ENCODE measurements around the gene KCTD16. TPM values are rescaled to one million over a fixed set of nuclear protein-coding genes. Genes with fewer than 3 reads are reported as not detected.

KCTD16 gene
- total RNA-seq, result 10 to 100 TPM in 1 of 2 donors, 1 to 10 TPM in 1; 5.3 to 30.8 TPM
- polyA plus RNA-seq (ENCODE audit: insufficient read length in 2 of 2), result 1 to 10 TPM; 5.1 to 9.3 TPM
- long read RNA-seq, donor 1, partial matches to known transcripts, result 6 of 6 reads
- long read RNA-seq, donor 1, other reads (novel, unspliced or antisense), result 0 of 6 reads
- long read RNA-seq, donor 2, result 0 reads
- long read RNA-seq, donor 3, result 0 reads
- long read RNA-seq, donor 4, result 0 reads

- no peaks in the 10 kb centered on the region for H3K27me3 ChIP-seq (ENCODE audit: control insufficient read depth, insufficient read depth, low read length)
- no peaks in the 10 kb centered on the region for H3K9me3 ChIP-seq (ENCODE audit: control insufficient read depth, insufficient read depth, low read length)
- 0% methylated on average over 34 of the region's 39 CpGs for WGBS (ENCODE audit: insufficient coverage)
- DNase-seq (ENCODE audit: low read depth in 4 of 6, low spot score in 6 of 6), result peak; percentile 82 to 99 (median 92)
- peak within 1 kb of the TSS; percentile 98 for H3K4me3 ChIP-seq (ENCODE audit: low read depth, low read length)
- peak within 1 kb of the TSS; percentile 84 for H3K27ac ChIP-seq (ENCODE audit: low read depth, low read length)
- H3K4me1 ChIP-seq (ENCODE audit: control insufficient read depth, insufficient read depth, low read length), result no peaks in the 10 kb centered on the region
- no peaks in the 10 kb centered on the region for H3K36me3 ChIP-seq (ENCODE audit: control insufficient read depth, insufficient read depth, low read length)
These were observed at the start of gene KCTD16, which contains the start of gene YIPF5 for GRCh38 chr5:144170276-144171024. KCTD16 (plus strand) TSS chr5:144170873. YIPF5 (minus strand) TSS chr5:144170659; CDS start chr5:144169955, 704 bp downstream.

- Histone ChIP-seq H3K4me1 (ENCODE audit: control insufficient read depth, insufficient read depth, low read length) (peaks cover 6% of the 10 kb centered on the region), H3K9me3 (ENCODE audit: control insufficient read depth, insufficient read depth, low read length) (no peaks in the 10 kb centered on the region), H3K27me3 (ENCODE audit: control insufficient read depth, insufficient read depth, low read length) (no peaks in the 10 kb centered on the region), H3K36me3 (ENCODE audit: control insufficient read depth, insufficient read depth, low read length) (no peaks in the 10 kb centered on the region), H3K27ac (ENCODE audit: low read depth, low read length) (no peak overlapping the region), H3K4me3 (ENCODE audit: low read depth, low read length) (no peak overlapping the region)
- WGBS (ENCODE audit: insufficient coverage), result no CpG with 5 or more reads among the region's 1 CpG
- DNase-seq (ENCODE audit: low read depth in 4 of 6, low spot score in 6 of 6), result no peak
These were observed 49.1 kb upstream of the KCTD16 start for GRCh38 chr5:144121577-144121976.

GRCh38 chr5:144122081-144122480 is 48.6 kb upstream of the KCTD16 start:
- Histone ChIP-seq H3K4me3 (ENCODE audit: low read depth, low read length) (no peak overlapping the region), H3K4me1 (ENCODE audit: control insufficient read depth, insufficient read depth, low read length) (peaks cover 6% of the 10 kb centered on the region), H3K9me3 (ENCODE audit: control insufficient read depth, insufficient read depth, low read length) (no peaks in the 10 kb centered on the region), H3K27me3 (ENCODE audit: control insufficient read depth, insufficient read depth, low read length) (no peaks in the 10 kb centered on the region), H3K36me3 (ENCODE audit: control insufficient read depth, insufficient read depth, low read length) (no peaks in the 10 kb centered on the region), H3K27ac (ENCODE audit: low read depth, low read length) (no peak overlapping the region)
- DNase-seq (ENCODE audit: low read depth in 4 of 6, low spot score in 6 of 6), result no peak
- WGBS (ENCODE audit: insufficient coverage), result no CpG with 5 or more reads among the region's 2 CpGs

- Histone ChIP-seq H3K27ac (ENCODE audit: low read depth, low read length) (no peak overlapping the region), H3K4me3 (ENCODE audit: low read depth, low read length) (no peak overlapping the region), H3K36me3 (ENCODE audit: control insufficient read depth, insufficient read depth, low read length) (no peaks in the 10 kb centered on the region), H3K27me3 (ENCODE audit: control insufficient read depth, insufficient read depth, low read length) (no peaks in the 10 kb centered on the region), H3K9me3 (ENCODE audit: control insufficient read depth, insufficient read depth, low read length) (no peaks in the 10 kb centered on the region), H3K4me1 (ENCODE audit: control insufficient read depth, insufficient read depth, low read length) (peaks cover 6% of the 10 kb centered on the region)
- no peak for DNase-seq (ENCODE audit: low read depth in 4 of 6, low spot score in 6 of 6)
- no CpG with 5 or more reads among the region's 3 CpGs for whole genome bisulfite sequencing (ENCODE audit: insufficient coverage)
These were observed 48.0 kb upstream of the KCTD16 start for GRCh38 chr5:144122641-144123040.

GRCh38 chr5:144125163-144125726 is 45.4 kb upstream of the KCTD16 start:
- no peaks in the 10 kb centered on the region for H3K27me3 ChIP-seq (ENCODE audit: control insufficient read depth, insufficient read depth, low read length)
- DNase-seq (ENCODE audit: low read depth in 4 of 6, low spot score in 6 of 6), result no peak
- no peak overlapping the region for H3K27ac ChIP-seq (ENCODE audit: low read depth, low read length)
- WGBS (ENCODE audit: insufficient coverage), result 54% methylated on average over 3 of the region's 4 CpGs
- no peak overlapping the region for H3K4me3 ChIP-seq (ENCODE audit: low read depth, low read length)
- no peaks in the 10 kb centered on the region for H3K9me3 ChIP-seq (ENCODE audit: control insufficient read depth, insufficient read depth, low read length)
- peaks cover 6% of the 10 kb centered on the region for H3K4me1 ChIP-seq (ENCODE audit: control insufficient read depth, insufficient read depth, low read length)
- H3K36me3 ChIP-seq (ENCODE audit: control insufficient read depth, insufficient read depth, low read length), result no peaks in the 10 kb centered on the region

GRCh38 chr5:144126707-144127106 is 44.0 kb upstream of the KCTD16 start:
- 88% methylated on average over 3 of the region's 4 CpGs for WGBS (ENCODE audit: insufficient coverage)
- Histone ChIP-seq H3K9me3 (ENCODE audit: control insufficient read depth, insufficient read depth, low read length) (no peaks in the 10 kb centered on the region), H3K4me1 (ENCODE audit: control insufficient read depth, insufficient read depth, low read length) (peaks cover 6% of the 10 kb centered on the region), H3K27me3 (ENCODE audit: control insufficient read depth, insufficient read depth, low read length) (no peaks in the 10 kb centered on the region), H3K27ac (ENCODE audit: low read depth, low read length) (no peak overlapping the region), H3K4me3 (ENCODE audit: low read depth, low read length) (no peak overlapping the region), H3K36me3 (ENCODE audit: control insufficient read depth, insufficient read depth, low read length) (no peaks in the 10 kb centered on the region)
- DNase-seq (ENCODE audit: low read depth in 4 of 6, low spot score in 6 of 6), result no peak

GRCh38 chr5:144128844-144129243 is 41.8 kb upstream of the KCTD16 start:
- WGBS (ENCODE audit: insufficient coverage), result 72% methylated on average over 3 of the region's 4 CpGs
- Histone ChIP-seq H3K27me3 (ENCODE audit: control insufficient read depth, insufficient read depth, low read length) (no peaks in the 10 kb centered on the region), H3K4me1 (ENCODE audit: control insufficient read depth, insufficient read depth, low read length) (peaks cover 6% of the 10 kb centered on the region), H3K36me3 (ENCODE audit: control insufficient read depth, insufficient read depth, low read length) (no peaks in the 10 kb centered on the region), H3K4me3 (ENCODE audit: low read depth, low read length) (no peak overlapping the region), H3K27ac (ENCODE audit: low read depth, low read length) (no peak overlapping the region), H3K9me3 (ENCODE audit: control insufficient read depth, insufficient read depth, low read length) (no peaks in the 10 kb centered on the region)
- no peak for DNase-seq (ENCODE audit: low read depth in 4 of 6, low spot score in 6 of 6)

GRCh38 chr5:144130306-144130705 is 40.4 kb upstream of the KCTD16 start:
- H3K36me3 ChIP-seq (ENCODE audit: control insufficient read depth, insufficient read depth, low read length), result no peaks in the 10 kb centered on the region
- H3K9me3 ChIP-seq (ENCODE audit: control insufficient read depth, insufficient read depth, low read length), result no peaks in the 10 kb centered on the region
- H3K4me1 ChIP-seq (ENCODE audit: control insufficient read depth, insufficient read depth, low read length), result peaks cover 6% of the 10 kb centered on the region
- no peak overlapping the region for H3K4me3 ChIP-seq (ENCODE audit: low read depth, low read length)
- WGBS (ENCODE audit: insufficient coverage), result 85% methylated on average over 1 of the region's 4 CpGs
- no peak overlapping the region for H3K27ac ChIP-seq (ENCODE audit: low read depth, low read length)
- DNase-seq (ENCODE audit: low read depth in 4 of 6, low spot score in 6 of 6), result peak in 1 of 6 donors; percentile 60
- no peaks in the 10 kb centered on the region for H3K27me3 ChIP-seq (ENCODE audit: control insufficient read depth, insufficient read depth, low read length)

- Histone ChIP-seq H3K27me3 (ENCODE audit: control insufficient read depth, insufficient read depth, low read length) (no peaks in the 10 kb centered on the region), H3K27ac (ENCODE audit: low read depth, low read length) (no peak overlapping the region), H3K36me3 (ENCODE audit: control insufficient read depth, insufficient read depth, low read length) (no peaks in the 10 kb centered on the region), H3K9me3 (ENCODE audit: control insufficient read depth, insufficient read depth, low read length) (no peaks in the 10 kb centered on the region), H3K4me3 (ENCODE audit: low read depth, low read length) (no peak overlapping the region), H3K4me1 (ENCODE audit: control insufficient read depth, insufficient read depth, low read length) (no peaks in the 10 kb centered on the region)
- WGBS (ENCODE audit: insufficient coverage), result no CpG with 5 or more reads among the region's 4 CpGs
- DNase-seq (ENCODE audit: low read depth in 4 of 6, low spot score in 6 of 6), result no peak
These were observed 39.4 kb upstream of the KCTD16 start for GRCh38 chr5:144131261-144131660.

Data from spinal cord (tissue), 10 donors.